Panc1 (cell line): Measurements from ENCODE around the gene FOXN4. TPM values are rescaled to one million over a fixed set of nuclear protein-coding genes. Genes with fewer than 3 reads are reported as not detected.

Experiments used
- ATAC-seq: fragments of 200-7000 bp; cut with Tn5 transposase; 2 replicates; pipeline ENCODE4 v1.9.1; 2020; ENCODE audit warnings: mild to moderate bottlenecking, moderate library complexity
- BruUV-seq: library from RNA; stranded (reverse); fragments of 400-500 nt; replicated peaks from 2 replicates; lab custom pipeline; 2021; lab: Mats Ljungman, UMichigan
- CTCF ChIA-PET: fragments of 300-600 bp; sonication (Branson Sonifier 250); formaldehyde crosslinking; loops from one replicate; lab custom pipeline; 2022; ENCODE audit warnings: antibody characterized with exemption; lab: Charles Lee
- POLR2A ChIA-PET: fragments of 300-600 bp; sonication (Branson Sonifier 250); formaldehyde crosslinking; loops from one replicate; lab custom pipeline; 2022; ENCODE audit warnings: antibody characterized with exemption; lab: Charles Lee
- DNase-seq: peaks from one replicate; pipeline ENCODE4 v3.0.0-alpha.2; 2010; ENCODE audit warnings: low read depth, low spot score
- H3K27ac ChIP-seq: 2 replicates; pipeline ENCODE4 v1.5.1; 2011; ENCODE audit warnings: mild to moderate bottlenecking, low read length, inconsistent platforms
- H3K27me3 ChIP-seq: fragments of 200-500 bp; sonication (Bioruptor generic); 2 replicates; pipeline ENCODE4 v1.6.0; 2014; ENCODE audit warnings: low read length, inconsistent platforms; ENCODE audit not compliant: control insufficient read depth, insufficient read depth
- H3K36me3 ChIP-seq: fragments of 200-500 bp; sonication (Bioruptor generic); 2 replicates; pipeline ENCODE4 v1.5.1; 2014; ENCODE audit warnings: inconsistent platforms, mild to moderate bottlenecking, low read length, moderate library complexity; ENCODE audit not compliant: control insufficient read depth, insufficient read depth
- H3K4me1 ChIP-seq: 2 replicates; pipeline ENCODE4 v1.5.1; 2011; ENCODE audit warnings: inconsistent platforms, mild to moderate bottlenecking, low read length, moderate library complexity; ENCODE audit not compliant: control insufficient read depth, insufficient read depth
- H3K4me3 ChIP-seq, 2 experiments: 2 replicates each; pipeline ENCODE4 v1.5.1; 2011 to 2012; ENCODE audit warnings: low read depth in 2 of 2, low read length in 2 of 2, mild to moderate bottlenecking in 2 of 2, inconsistent platforms in 1 of 2, moderate library complexity in 1 of 2
- H3K9me3 ChIP-seq: fragments of 200-500 bp; sonication (Bioruptor generic); 2 replicates; pipeline ENCODE4 v1.5.1; 2014; ENCODE audit warnings: low read depth, mild to moderate bottlenecking, inconsistent platforms, low read length, moderate library complexity; ENCODE audit not compliant: control insufficient read depth, insufficient read depth
- CTCF ChIP-seq: fragments of 450-650 bp; IDR thresholded peaks from 2 replicates; pipeline ENCODE4 v1.5.1; 2017; ENCODE audit warnings: mild to moderate bottlenecking
- POLR2AphosphoS5 ChIP-seq: IDR thresholded peaks from 2 replicates; pipeline ENCODE4 v1.6.1; 2012; ENCODE audit warnings: mild to moderate bottlenecking, low read depth, low read length, moderate library complexity
- REST ChIP-seq, 2 experiments: IDR thresholded peaks; 2 replicates each; pipeline ENCODE4 v1.6.1; 2011 to 2012; ENCODE audit warnings: low read depth in 2 of 2, control low read depth in 1 of 2, low read length in 1 of 2, mild to moderate bottlenecking in 1 of 2, moderate library complexity in 1 of 2; ENCODE audit not compliant: insufficient read depth in 1 of 2
- SIN3A ChIP-seq: IDR thresholded peaks from 2 replicates; pipeline ENCODE4 v1.6.1; 2012; ENCODE audit warnings: low read depth, mild to moderate bottlenecking, low read length, moderate library complexity, borderline replicate concordance; ENCODE audit not compliant: insufficient read depth
- TCF7L2 ChIP-seq: IDR thresholded peaks from 2 replicates; pipeline ENCODE4 v1.6.1; 2011; ENCODE audit warnings: mild to moderate bottlenecking, low read depth, low read length, inconsistent platforms
- in situ Hi-C: cut with HindIII; loops from 2 replicates; pipeline ENCODE4 v1.10.0; 2016; ENCODE audit warnings: low sequenced_read_pairs, low pct_unique_long_range_greater_than_20kb
- intact Hi-C: fragments of 100-400 bp; cut with micrococcal nuclease; formaldehyde crosslinking; loops from one replicate; pipeline ENCODE4 v1.10.0; 2022; ENCODE audit not compliant: unreplicated experiment
- total RNA-seq: library from RNA; stranded (reverse); gene quantifications from one replicate; pipeline ENCODE4 v1.2.1, GENCODE V29; 2021; ENCODE audit not compliant: unreplicated experiment

The FOXN4 gene
- total RNA-seq, 1 experiment from 2014 or later, result 0.08 TPM

- no TSS peak for BruUV-seq
- Histone ChIP-seq H3K9me3 (no peaks in the 10 kb centered on the region), H3K4me1 (no peaks in the 10 kb centered on the region), H3K27me3 (no peaks in the 10 kb centered on the region), H3K27ac (no peak overlapping the region), H3K4me3 (no peak overlapping the region), H3K36me3 (no peaks in the 10 kb centered on the region)
- no peak for DNase-seq
- no peak for ATAC-seq
- in situ Hi-C loops, result no loop called here
- TF ChIP-seq SIN3A (no peak), CTCF (no peak), TCF7L2 (no peak), REST (IDR thresholded peaks at IDR 0.05; ENCODE audit: insufficient read depth in 1 of 2, low read depth in 2 of 2, low read length in 1 of 2) (no peak), POLR2AphosphoS5 (no peak)
- ChIA-PET CTCF (no interaction called here), POLR2A (no interaction called here)
- intact Hi-C loops, result no loop called here
These were observed 68.7 kb downstream of the FOXN4 start for GRCh38 chr12:109240365-109240764.

- H3K4me1 ChIP-seq, result no peaks in the 10 kb centered on the region
- H3K27me3 ChIP-seq, result no peaks in the 10 kb centered on the region
- H3K4me3 ChIP-seq, result no peak overlapping the region
- TF ChIP-seq TCF7L2 (no peak), POLR2AphosphoS5 (no peak), REST (IDR thresholded peaks at IDR 0.05; ENCODE audit: insufficient read depth in 1 of 2, low read depth in 2 of 2, low read length in 1 of 2) (no peak), CTCF (no peak), SIN3A (no peak)
- H3K9me3 ChIP-seq, result no peaks in the 10 kb centered on the region
- DNase-seq (no peak), ATAC-seq (no peak)
- in situ Hi-C loops (no loop called here), intact Hi-C loops (no loop called here)
- H3K27ac ChIP-seq, result no peak overlapping the region
- no TSS peak for BruUV-seq
- no peaks in the 10 kb centered on the region for H3K36me3 ChIP-seq
- CTCF ChIA-PET, result no interaction called here
- POLR2A ChIA-PET, result no interaction called here
These were observed 69.4 kb downstream of the FOXN4 start for GRCh38 chr12:109239691-109240090.
